K562 (cell line): ENCODE measurements around the gene ZNF692. TPM values are rescaled to one million over a fixed set of nuclear protein-coding genes. Genes with fewer than 3 reads are reported as not detected.

Source experiments
- ATF7 ChIP-seq: fragments of 450-650 bp; IDR thresholded peaks from 2 replicates; pipeline ENCODE4 v1.7.1; 2014; ENCODE audit warnings: mild to moderate bottlenecking, moderate library complexity
- NFRKB ChIP-seq: fragments of 450-650 bp; IDR thresholded peaks from 2 replicates; pipeline ENCODE4 v1.6.1; 2016; ENCODE audit warnings: low read depth
- PCBP1 ChIP-seq: fragments of 200-400 bp; formaldehyde crosslinking; IDR thresholded peaks from 2 replicates; pipeline ENCODE4 v1.6.1; 2018; ENCODE audit warnings: mild to moderate bottlenecking, low read depth, low read length; ENCODE audit not compliant: poor library complexity, severe bottlenecking
- PHF20 ChIP-seq: fragments of 450-650 bp; IDR thresholded peaks from 2 replicates; pipeline ENCODE4 v1.6.1; 2018; ENCODE audit not compliant: partially characterized antibody
- PTRF ChIP-seq: fragments of 450-650 bp; IDR thresholded peaks from 2 replicates; pipeline ENCODE4 v1.6.1; 2016; ENCODE audit warnings: mild to moderate bottlenecking, missing genetic modification characterization, missing compliant biosample characterization
- SRSF1 ChIP-seq: fragments of 200-400 bp; formaldehyde crosslinking; IDR thresholded peaks from 2 replicates; pipeline ENCODE4 v1.6.1; 2017; ENCODE audit warnings: mild to moderate bottlenecking, low read depth, low read length, moderate library complexity
- XRCC3 ChIP-seq: fragments of 450-650 bp; IDR thresholded peaks from 2 replicates; pipeline ENCODE4 v1.6.1; 2017; ENCODE audit warnings: mild to moderate bottlenecking, moderate library complexity
- ZNF263 ChIP-seq: sonication (generic); formaldehyde crosslinking; IDR thresholded peaks from 2 replicates; pipeline ENCODE4 v1.8.0; 2022; ENCODE audit warnings: mild to moderate bottlenecking, missing genetic modification reagents, borderline replicate concordance
- ZNF311 ChIP-seq: fragments of 250-450 bp; sonication (Bioruptor Pico); IDR thresholded peaks from 2 replicates; pipeline ENCODE4 v1.4.0; 2020; ENCODE audit warnings: mild to moderate bottlenecking, moderate library complexity
- ZZZ3 ChIP-seq: fragments of 450-650 bp; IDR thresholded peaks from 2 replicates; pipeline ENCODE4 v1.6.1; 2016; ENCODE audit warnings: antibody characterized with exemption, mild to moderate bottlenecking, moderate library complexity
- polyA plus RNA-seq, 8 experiments: library from polyadenylated mRNA; depleted of rRNA in 4 of 8; stranded (reverse) in 5 of 8; unstranded in 3 of 8; fragments of >200 nt; fragmentation: Nextera tagmentation in 2 of 8; fragmentation: Illumina TruSeq in 1 of 8; extraction: Ambion mirVana in 2 of 8; extraction: Trizol in 1 of 8; gene quantifications; 2 replicates each; pipeline versions ENCODE4 v1.2.1 to v1.2.3, GENCODE V29; 2011 to 2014; ENCODE audit warnings: inconsistent platforms in 1 of 8, missing spikeins in 1 of 8
- total RNA-seq, 7 experiments: library from RNA; depleted of rRNA in 6 of 7; stranded (reverse); fragments of >200 nt in 6 of 7; fragmentation: Illumina TruSeq in 2 of 7; extraction: Trizol in 2 of 7; gene quantifications; 2 replicates each; pipeline versions ENCODE4 v1.2.1 to v1.2.3, GENCODE V29; 2011 to 2021; ENCODE audit warnings: low replicate concordance in 1 of 7
- TF ChIP-seq, protein P1 (sequence below): fragments of 450-650 bp; IDR thresholded peaks from 2 replicates; pipeline ENCODE4 v1.6.1; 2016; ENCODE audit warnings: borderline replicate concordance
- TF ChIP-seq, protein P2 (sequence below): sonication (generic); formaldehyde crosslinking; IDR thresholded peaks from 2 replicates; pipeline ENCODE4 v1.8.0; 2022; ENCODE audit warnings: missing genetic modification reagents, mild to moderate bottlenecking, borderline replicate concordance
- TF ChIP-seq, protein P3 (sequence below): fragments of 450-650 bp; IDR thresholded peaks from 2 replicates; pipeline ENCODE4 v1.6.1; 2014; ENCODE audit warnings: low read depth, mild to moderate bottlenecking, moderate library complexity, borderline replicate concordance
- TF ChIP-seq, protein P4 (sequence below): fragments of 250-450 bp; sonication (Bioruptor Pico); IDR thresholded peaks from 2 replicates; pipeline ENCODE4 v1.4.0; 2020; ENCODE audit warnings: mild to moderate bottlenecking, moderate library complexity
- TF ChIP-seq, protein P5 (sequence below): fragments of 250-450 bp; sonication (Bioruptor Pico); IDR thresholded peaks from 2 replicates; pipeline ENCODE4 v1.4.0; 2020; ENCODE audit warnings: mild to moderate bottlenecking, moderate library complexity

Gene ZNF692
- total and polyA plus RNA-seq, 9 of the 15 experiments (the other 6 are each of a cell fraction or from before 2014, with no cell fraction given) = 8.4 to 143 (median 55.9) TPM

DNA sequence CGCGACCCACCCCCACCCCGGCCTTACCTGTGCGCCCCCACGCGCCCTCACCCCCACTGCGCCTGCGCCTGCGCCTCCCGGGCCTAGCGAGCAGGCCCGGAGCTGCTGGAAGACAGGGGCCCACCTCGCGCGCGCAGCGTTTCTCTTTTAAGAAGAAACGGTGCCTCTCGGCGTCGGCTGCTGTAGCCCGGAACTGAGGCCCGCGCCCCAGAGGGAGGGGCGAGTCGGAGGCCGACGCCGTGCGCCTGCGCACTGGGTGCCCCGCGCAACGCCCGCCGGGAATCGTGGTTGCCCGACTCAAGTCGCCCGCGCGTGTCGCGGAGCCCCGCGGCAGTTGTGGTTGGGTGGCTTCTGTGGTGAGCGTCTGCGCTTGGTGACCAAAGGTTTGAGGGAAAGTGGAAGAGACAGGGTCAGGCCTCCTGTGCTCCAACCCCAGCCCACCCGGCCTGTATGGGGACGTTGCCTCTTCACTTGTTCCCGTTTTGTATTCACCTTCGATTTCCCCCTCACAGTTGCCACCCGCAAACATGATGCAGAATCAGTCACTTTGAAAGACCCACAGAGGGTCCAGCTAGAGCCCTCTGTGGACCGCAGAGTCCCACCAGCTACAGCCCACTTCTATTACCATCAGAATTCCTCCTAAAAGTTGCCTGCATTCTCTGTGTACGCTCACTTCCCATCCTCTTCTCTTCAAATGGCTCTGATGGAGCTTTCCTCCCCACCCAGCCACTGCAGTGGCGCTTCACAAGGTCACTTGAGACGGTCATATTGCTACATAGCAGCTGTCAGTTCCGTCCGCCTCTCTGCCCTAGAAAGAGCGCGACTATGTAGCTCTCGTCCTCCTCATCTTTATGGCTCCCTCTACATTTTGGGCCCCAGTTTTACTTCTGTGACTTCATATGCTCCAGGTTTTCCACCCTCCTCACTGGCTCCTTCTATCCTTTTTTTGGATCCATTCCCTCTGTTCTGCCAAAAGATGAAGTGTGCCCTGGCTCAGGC lies at the start of gene ZNF692 (continued):
- TF ChIP-seq, protein P1, sequence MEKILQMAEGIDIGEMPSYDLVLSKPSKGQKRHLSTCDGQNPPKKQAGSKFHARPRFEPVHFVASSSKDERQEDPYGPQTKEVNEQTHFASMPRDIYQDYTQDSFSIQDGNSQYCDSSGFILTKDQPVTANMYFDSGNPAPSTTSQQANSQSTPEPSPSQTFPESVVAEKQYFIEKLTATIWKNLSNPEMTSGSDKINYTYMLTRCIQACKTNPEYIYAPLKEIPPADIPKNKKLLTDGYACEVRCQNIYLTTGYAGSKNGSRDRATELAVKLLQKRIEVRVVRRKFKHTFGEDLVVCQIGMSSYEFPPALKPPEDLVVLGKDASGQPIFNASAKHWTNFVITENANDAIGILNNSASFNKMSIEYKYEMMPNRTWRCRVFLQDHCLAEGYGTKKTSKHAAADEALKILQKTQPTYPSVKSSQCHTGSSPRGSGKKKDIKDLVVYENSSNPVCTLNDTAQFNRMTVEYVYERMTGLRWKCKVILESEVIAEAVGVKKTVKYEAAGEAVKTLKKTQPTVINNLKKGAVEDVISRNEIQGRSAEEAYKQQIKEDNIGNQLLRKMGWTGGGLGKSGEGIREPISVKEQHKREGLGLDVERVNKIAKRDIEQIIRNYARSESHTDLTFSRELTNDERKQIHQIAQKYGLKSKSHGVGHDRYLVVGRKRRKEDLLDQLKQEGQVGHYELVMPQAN = no peak
- peak; percentile 19; the same call in 1 of the 2 replicates for TF ChIP-seq ZNF263
- TF ChIP-seq, protein P2, sequence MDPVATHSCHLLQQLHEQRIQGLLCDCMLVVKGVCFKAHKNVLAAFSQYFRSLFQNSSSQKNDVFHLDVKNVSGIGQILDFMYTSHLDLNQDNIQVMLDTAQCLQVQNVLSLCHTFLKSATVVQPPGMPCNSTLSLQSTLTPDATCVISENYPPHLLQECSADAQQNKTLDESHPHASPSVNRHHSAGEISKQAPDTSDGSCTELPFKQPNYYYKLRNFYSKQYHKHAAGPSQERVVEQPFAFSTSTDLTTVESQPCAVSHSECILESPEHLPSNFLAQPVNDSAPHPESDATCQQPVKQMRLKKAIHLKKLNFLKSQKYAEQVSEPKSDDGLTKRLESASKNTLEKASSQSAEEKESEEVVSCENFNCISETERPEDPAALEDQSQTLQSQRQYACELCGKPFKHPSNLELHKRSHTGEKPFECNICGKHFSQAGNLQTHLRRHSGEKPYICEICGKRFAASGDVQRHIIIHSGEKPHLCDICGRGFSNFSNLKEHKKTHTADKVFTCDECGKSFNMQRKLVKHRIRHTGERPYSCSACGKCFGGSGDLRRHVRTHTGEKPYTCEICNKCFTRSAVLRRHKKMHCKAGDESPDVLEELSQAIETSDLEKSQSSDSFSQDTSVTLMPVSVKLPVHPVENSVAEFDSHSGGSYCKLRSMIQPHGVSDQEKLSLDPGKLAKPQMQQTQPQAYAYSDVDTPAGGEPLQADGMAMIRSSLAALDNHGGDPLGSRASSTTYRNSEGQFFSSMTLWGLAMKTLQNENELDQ (CRISPR knock-in tag) = no peak; the same call in 1 of the 2 replicates
- no peak; the same call in none of the 2 replicates for TF ChIP-seq NFRKB
- TF ChIP-seq, protein P3, sequence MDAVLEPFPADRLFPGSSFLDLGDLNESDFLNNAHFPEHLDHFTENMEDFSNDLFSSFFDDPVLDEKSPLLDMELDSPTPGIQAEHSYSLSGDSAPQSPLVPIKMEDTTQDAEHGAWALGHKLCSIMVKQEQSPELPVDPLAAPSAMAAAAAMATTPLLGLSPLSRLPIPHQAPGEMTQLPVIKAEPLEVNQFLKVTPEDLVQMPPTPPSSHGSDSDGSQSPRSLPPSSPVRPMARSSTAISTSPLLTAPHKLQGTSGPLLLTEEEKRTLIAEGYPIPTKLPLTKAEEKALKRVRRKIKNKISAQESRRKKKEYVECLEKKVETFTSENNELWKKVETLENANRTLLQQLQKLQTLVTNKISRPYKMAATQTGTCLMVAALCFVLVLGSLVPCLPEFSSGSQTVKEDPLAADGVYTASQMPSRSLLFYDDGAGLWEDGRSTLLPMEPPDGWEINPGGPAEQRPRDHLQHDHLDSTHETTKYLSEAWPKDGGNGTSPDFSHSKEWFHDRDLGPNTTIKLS = peak; percentile 70
- TF ChIP-seq ZZZ3 = no peak
- TF ChIP-seq PTRF (tag) = no peak
- no peak for TF ChIP-seq PHF20
- no peak for TF ChIP-seq ZNF311 (CRISPR knock-in tag)
- TF ChIP-seq XRCC3 = no peak
- peak; percentile 46 for TF ChIP-seq ATF7
- TF ChIP-seq, protein P4, sequence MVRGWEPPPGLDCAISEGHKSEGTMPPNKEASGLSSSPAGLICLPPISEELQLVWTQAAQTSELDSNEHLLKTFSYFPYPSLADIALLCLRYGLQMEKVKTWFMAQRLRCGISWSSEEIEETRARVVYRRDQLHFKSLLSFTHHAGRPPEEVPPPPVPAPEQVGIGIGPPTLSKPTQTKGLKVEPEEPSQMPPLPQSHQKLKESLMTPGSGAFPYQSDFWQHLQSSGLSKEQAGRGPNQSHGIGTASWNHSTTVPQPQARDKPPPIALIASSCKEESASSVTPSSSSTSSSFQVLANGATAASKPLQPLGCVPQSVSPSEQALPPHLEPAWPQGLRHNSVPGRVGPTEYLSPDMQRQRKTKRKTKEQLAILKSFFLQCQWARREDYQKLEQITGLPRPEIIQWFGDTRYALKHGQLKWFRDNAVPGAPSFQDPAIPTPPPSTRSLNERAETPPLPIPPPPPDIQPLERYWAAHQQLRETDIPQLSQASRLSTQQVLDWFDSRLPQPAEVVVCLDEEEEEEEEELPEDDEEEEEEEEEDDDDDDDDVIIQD (CRISPR knock-in tag) = no peak
- TF ChIP-seq PCBP1 = no peak
- TF ChIP-seq, protein P5, sequence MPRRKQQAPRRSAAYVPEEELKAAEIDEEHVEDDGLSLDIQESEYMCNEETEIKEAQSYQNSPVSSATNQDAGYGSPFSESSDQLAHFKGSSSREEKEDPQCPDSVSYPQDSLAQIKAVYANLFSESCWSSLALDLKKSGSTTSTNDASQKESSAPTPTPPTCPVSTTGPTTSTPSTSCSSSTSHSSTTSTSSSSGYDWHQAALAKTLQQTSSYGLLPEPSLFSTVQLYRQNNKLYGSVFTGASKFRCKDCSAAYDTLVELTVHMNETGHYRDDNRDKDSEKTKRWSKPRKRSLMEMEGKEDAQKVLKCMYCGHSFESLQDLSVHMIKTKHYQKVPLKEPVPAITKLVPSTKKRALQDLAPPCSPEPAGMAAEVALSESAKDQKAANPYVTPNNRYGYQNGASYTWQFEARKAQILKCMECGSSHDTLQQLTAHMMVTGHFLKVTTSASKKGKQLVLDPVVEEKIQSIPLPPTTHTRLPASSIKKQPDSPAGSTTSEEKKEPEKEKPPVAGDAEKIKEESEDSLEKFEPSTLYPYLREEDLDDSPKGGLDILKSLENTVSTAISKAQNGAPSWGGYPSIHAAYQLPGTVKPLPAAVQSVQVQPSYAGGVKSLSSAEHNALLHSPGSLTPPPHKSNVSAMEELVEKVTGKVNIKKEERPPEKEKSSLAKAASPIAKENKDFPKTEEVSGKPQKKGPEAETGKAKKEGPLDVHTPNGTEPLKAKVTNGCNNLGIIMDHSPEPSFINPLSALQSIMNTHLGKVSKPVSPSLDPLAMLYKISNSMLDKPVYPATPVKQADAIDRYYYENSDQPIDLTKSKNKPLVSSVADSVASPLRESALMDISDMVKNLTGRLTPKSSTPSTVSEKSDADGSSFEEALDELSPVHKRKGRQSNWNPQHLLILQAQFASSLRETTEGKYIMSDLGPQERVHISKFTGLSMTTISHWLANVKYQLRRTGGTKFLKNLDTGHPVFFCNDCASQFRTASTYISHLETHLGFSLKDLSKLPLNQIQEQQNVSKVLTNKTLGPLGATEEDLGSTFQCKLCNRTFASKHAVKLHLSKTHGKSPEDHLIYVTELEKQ = no peak
- no peak for TF ChIP-seq SRSF1
